ENCODE results near the gene MLX. TPM values are rescaled to one million over a fixed set of nuclear protein-coding genes. Genes with fewer than 3 reads are reported as not detected.
A peak's percentile ranks its signal among the peaks of the same experiment; 100 is the strongest.

The MLX gene
- total and polyA plus RNA-seq, 2 experiments from 2014 or later: 22.4 to 37.1 TPM

DNA sequence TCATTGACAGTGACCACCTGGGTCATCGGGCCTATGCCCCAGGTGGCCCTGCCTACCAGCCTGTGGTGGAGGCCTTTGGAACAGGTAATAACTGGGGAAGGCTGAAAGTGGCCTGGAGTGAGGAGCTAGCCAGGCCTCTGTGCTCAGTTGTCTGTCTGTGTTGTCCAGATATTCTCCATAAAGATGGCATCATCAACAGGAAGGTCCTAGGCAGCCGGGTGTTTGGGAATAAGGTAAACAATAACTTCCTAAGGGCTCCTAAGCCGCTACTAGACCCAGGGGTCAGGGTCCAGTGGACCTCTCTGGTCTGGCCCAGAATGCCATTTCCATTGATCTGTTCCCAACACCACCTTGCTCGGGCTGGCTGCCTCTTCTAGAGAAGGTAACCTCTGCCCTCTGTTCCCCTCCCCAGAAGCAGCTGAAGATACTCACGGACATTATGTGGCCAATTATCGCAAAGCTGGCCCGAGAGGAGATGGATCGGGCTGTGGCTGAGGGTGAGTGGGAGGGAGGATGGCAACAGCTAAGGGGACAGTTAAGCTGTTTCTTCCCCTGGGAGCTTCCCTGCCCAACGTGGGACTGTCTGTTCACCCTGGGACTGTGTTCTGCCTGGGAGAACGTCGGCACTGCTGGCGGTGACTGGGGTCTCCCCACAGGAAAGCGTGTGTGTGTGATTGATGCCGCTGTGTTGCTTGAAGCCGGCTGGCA, 1.9 kb upstream of the MLX start:
- TF ChIP-seq, protein P1, sequence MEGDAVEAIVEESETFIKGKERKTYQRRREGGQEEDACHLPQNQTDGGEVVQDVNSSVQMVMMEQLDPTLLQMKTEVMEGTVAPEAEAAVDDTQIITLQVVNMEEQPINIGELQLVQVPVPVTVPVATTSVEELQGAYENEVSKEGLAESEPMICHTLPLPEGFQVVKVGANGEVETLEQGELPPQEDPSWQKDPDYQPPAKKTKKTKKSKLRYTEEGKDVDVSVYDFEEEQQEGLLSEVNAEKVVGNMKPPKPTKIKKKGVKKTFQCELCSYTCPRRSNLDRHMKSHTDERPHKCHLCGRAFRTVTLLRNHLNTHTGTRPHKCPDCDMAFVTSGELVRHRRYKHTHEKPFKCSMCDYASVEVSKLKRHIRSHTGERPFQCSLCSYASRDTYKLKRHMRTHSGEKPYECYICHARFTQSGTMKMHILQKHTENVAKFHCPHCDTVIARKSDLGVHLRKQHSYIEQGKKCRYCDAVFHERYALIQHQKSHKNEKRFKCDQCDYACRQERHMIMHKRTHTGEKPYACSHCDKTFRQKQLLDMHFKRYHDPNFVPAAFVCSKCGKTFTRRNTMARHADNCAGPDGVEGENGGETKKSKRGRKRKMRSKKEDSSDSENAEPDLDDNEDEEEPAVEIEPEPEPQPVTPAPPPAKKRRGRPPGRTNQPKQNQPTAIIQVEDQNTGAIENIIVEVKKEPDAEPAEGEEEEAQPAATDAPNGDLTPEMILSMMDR (IDR thresholded peaks at IDR 0.05; ENCODE audit: low read depth, low read length): no peak
- DNase-seq (ENCODE audit: low read depth in 1 of 2, low spot score in 1 of 2): no peak

DNA sequence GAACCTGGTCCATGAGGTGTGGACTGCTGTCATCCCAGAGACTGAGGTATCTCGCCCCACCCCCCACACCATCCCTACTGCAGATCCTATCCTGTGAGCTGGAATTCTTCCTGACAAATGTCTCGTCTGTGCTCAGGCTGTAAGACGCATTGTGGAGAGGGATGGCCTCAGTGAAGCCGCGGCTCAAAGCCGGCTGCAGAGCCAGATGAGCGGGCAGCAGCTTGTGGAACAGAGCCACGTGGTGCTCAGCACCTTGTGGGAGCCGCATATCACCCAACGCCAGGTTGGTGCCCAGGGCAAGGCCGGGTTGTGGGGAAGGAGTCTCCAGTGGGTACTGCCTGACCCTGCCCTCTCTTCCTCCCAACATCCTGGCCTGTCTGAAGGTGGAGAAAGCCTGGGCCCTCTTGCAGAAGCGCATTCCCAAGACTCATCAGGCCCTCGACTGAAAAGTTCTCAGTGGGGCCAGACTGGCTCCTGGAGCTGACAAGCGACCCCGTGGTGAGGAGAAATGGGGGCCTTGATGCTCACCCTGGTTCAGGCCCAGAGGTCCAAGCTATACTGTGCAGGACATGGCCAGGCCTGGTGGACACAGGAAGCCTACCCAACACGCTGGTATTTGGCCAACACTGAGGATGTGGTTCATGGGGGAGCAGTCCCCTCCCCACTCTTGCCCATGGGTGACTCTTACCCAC, 1.2 kb upstream of the MLX start:
- Histone ChIP-seq H3K4me1 (ENCODE audit: low read depth) (peaks cover 12% of the 10 kb centered on the region), H3K27ac (peak overlapping the region; percentile 78), H3K4me3 (no peak overlapping the region), H3K36me3 (peaks cover 21% of the 10 kb centered on the region), H3K27me3 (no peaks in the 10 kb centered on the region), H3K9me3 (ENCODE audit: low read depth) (no peaks in the 10 kb centered on the region)
- TF ChIP-seq, protein P1 (IDR thresholded peaks at IDR 0.05; ENCODE audit: low read depth, low read length): no peak
- DNase-seq (ENCODE audit: low read depth in 1 of 2, low spot score in 1 of 2): no peak

More for the DNA sequence above, 1.9 kb upstream of the MLX start:
- no peak overlapping the region for H3K27ac ChIP-seq
- no peak overlapping the region for H3K4me3 ChIP-seq
- no peaks in the 10 kb centered on the region for H3K27me3 ChIP-seq
- peaks cover 16% of the 10 kb centered on the region for H3K36me3 ChIP-seq
- H3K9me3 ChIP-seq (ENCODE audit: low read depth): no peaks in the 10 kb centered on the region
- H3K4me1 ChIP-seq (ENCODE audit: low read depth): peaks cover 12% of the 10 kb centered on the region

- Histone ChIP-seq H3K27me3 (no peaks in the 10 kb centered on the region), H3K36me3 (peaks cover 23% of the 10 kb centered on the region), H3K27ac (peak overlapping the region; percentile 78), H3K4me3 (peak overlapping the region; percentile 71), H3K9me3 (ENCODE audit: low read depth) (no peaks in the 10 kb centered on the region), H3K4me1 (ENCODE audit: low read depth) (peaks cover 12% of the 10 kb centered on the region)
- DNase-seq (ENCODE audit: low read depth in 1 of 2, low spot score in 1 of 2): no peak
- TF ChIP-seq, protein P1 (IDR thresholded peaks at IDR 0.05; ENCODE audit: low read depth, low read length): no peak
These were observed 551 bp upstream of the MLX start for GRCh38 chr17:42566215-42566882.

- TF ChIP-seq, protein P1 (IDR thresholded peaks at IDR 0.05; ENCODE audit: low read depth, low read length): no peak
- Histone ChIP-seq H3K27me3 (no peaks in the 10 kb centered on the region), H3K9me3 (ENCODE audit: low read depth) (no peaks in the 10 kb centered on the region), H3K36me3 (peaks cover 45% of the 10 kb centered on the region), H3K4me1 (ENCODE audit: low read depth) (peaks cover 3% of the 10 kb centered on the region), H3K4me3 (no peak overlapping the region), H3K27ac (no peak overlapping the region)
- DNase-seq (ENCODE audit: low read depth in 1 of 2, low spot score in 1 of 2): no peak
These were observed 1.6 kb downstream of the MLX start for GRCh38 chr17:42568341-42569111.

All from cardiac muscle cell (in vitro differentiated cells and primary cell).